GM03348 (cell line): ENCODE measurements around the gene USF1.
A peak's percentile ranks its signal among the peaks of the same experiment; 100 is the strongest.

Experiments
- DNase-seq: peaks from one replicate; pipeline ENCODE4 v3.0.0; 2012; ENCODE audit warnings: low spot score

Gene USF1

GRCh38 chr1:161045736-161046604, at the start of gene USF1:
USF1 (minus strand) TSS chr1:161045977; CDS start chr1:161043275, 2,702 bp downstream.
- DNase-seq, result peak; percentile 96

- no peak for DNase-seq
Measured at GRCh38 chr1:161095230-161095629, 49.5 kb upstream of the USF1 start.

- DNase-seq, result no peak
Measured at GRCh38 chr1:161094481-161094880, 48.7 kb upstream of the USF1 start.

- no peak for DNase-seq
Measured at GRCh38 chr1:161092621-161093028, 46.8 kb upstream of the USF1 start.

GRCh38 chr1:161091796-161092507, 46.2 kb upstream of the USF1 start:
- no peak for DNase-seq

- no peak for DNase-seq
Measured at GRCh38 chr1:161091093-161091492, 45.3 kb upstream of the USF1 start.

- DNase-seq, result no peak
Measured at GRCh38 chr1:161090617-161091016, 44.8 kb upstream of the USF1 start.

GRCh38 chr1:161089938-161090337, 44.2 kb upstream of the USF1 start:
- DNase-seq, result no peak

- DNase-seq, result no peak
Measured at GRCh38 chr1:161089251-161089924, 43.6 kb upstream of the USF1 start, which contains the start of gene NECTIN4. NECTIN4 (minus strand) TSS chr1:161089558; CDS start chr1:161089296, 262 bp downstream.

- DNase-seq, result peak; percentile 76
Measured at GRCh38 chr1:161088587-161089110, 42.9 kb upstream of the USF1 start.

GRCh38 chr1:161086457-161086856, 40.7 kb upstream of the USF1 start:
- DNase-seq, result no peak

GRCh38 chr1:161085165-161085564, 39.4 kb upstream of the USF1 start:
- DNase-seq, result peak; percentile 44

GRCh38 chr1:161084597-161084988, 38.8 kb upstream of the USF1 start:
- DNase-seq, result no peak

- DNase-seq, result peak; percentile 29
Measured at GRCh38 chr1:161083748-161084596, 38.2 kb upstream of the USF1 start.

GRCh38 chr1:161082996-161083747, 37.4 kb upstream of the USF1 start:
- DNase-seq, result peak; percentile 94

- DNase-seq, result no peak
Measured at GRCh38 chr1:161082483-161082882, 36.7 kb upstream of the USF1 start.

GRCh38 chr1:161081519-161081918, 35.7 kb upstream of the USF1 start:
- DNase-seq, result no peak

GRCh38 chr1:161080441-161081405, 34.9 kb upstream of the USF1 start:
- DNase-seq, result peak; percentile 46

GRCh38 chr1:161079436-161080110, 33.8 kb upstream of the USF1 start:
- no peak for DNase-seq
